Measurements from ENCODE around the gene LPAR4.
A peak's percentile ranks its signal among the peaks of the same experiment; 100 is the strongest.
"Not testable (repeated sequence)": the region's sequence is repeated elsewhere in the genome, so short reads cannot be mapped to it uniquely, and the experiment has no call there.

Gene LPAR4, protein sequence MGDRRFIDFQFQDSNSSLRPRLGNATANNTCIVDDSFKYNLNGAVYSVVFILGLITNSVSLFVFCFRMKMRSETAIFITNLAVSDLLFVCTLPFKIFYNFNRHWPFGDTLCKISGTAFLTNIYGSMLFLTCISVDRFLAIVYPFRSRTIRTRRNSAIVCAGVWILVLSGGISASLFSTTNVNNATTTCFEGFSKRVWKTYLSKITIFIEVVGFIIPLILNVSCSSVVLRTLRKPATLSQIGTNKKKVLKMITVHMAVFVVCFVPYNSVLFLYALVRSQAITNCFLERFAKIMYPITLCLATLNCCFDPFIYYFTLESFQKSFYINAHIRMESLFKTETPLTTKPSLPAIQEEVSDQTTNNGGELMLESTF

GRCh38 chrX:78747489-78747888 lies at the start of gene LPAR4:
Gene LPAR4, plus strand, starts transcription at chrX:78747720. Its CDS starts 7,150 bp downstream, at chrX:78754870.
- DNase-seq, result no peak

- no peak for DNase-seq
These were observed 41.4 kb upstream of the LPAR4 start for GRCh38 chrX:78706071-78706470.

DNA sequence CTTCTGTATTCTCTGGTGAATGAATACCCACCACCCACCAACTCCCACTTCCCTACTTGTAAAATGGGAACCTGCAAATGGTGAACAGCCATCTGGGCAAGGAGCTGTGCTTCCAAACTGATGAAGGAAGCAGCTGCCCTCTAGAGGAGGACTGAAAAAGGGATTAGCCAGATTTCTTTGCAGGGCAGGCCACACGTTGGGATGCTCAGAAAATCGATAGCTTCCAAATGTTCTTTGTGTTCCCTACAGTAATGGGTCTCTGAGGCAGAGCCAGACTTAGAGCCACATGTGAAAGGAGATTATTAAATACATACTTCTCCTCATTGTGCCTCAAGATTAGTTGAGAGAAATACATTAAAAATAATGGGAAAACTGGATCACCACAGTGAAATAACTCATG lies 39.3 kb upstream of the LPAR4 start:
- DNase-seq, result peak; percentile 13

- no peak for DNase-seq
These were observed 38.7 kb upstream of the LPAR4 start for GRCh38 chrX:78708816-78709215.

GRCh38 chrX:78710171-78710570 lies 37.3 kb upstream of the LPAR4 start:
- DNase-seq, result no peak

DNA sequence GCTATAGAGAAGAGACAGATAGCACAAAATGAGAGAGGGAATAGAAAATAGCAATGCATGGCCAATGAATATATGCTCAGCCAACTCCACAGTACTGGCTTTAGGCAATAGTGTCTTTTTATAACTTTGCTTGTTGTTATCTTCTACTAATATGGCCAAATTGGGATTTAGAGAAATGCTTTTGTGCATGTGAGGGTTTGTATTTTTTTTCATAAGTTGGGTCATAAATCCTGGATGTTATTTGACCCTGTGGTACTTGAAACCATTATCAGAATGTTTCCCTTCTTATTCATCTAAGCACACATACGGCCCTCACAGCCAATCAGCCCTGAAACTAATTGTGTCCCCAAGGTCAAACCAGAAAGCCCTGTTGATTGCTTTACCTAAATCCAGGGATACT lies 35.2 kb upstream of the LPAR4 start:
- no peak for DNase-seq

DNA sequence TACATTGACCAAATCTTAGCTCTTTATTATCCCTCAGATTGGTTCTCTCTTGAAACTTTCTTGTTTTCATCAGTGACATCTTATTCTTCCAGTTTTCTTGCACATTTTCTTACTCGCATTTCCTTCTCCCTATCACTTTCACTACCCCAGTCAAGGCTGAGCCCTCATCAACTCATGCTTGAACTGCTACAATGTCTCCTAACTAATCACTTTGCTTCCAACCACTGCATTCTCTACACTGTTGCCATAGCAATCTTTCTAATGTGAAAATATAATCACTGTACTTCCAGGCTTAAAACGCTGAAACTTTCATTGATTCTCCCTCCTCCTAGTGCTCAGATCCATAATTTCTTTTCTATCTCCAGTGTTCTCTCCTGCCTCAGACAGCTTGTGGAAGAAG lies 22.2 kb upstream of the LPAR4 start:
- DNase-seq, result no peak

DNA sequence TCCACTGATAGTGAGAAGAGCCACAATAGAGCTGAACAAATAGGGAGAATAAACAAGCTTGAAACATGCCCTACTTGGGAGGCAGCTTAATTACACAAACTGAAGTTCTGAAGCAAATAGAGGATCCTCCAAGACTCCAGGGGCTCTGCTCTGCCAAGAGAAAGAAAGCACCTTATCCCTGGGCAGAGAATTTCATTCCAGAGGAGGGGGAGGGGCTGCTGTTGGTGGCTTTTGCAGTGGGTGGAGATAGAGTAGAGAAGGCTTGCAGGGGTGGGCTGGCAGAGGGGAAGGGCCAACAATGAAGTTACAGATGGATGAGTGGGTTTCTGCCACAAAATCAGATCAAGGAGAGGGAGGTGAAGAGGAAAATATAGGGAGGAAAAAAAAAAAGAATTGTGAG lies 1.0 kb upstream of the LPAR4 start:
- no peak for DNase-seq

DNA sequence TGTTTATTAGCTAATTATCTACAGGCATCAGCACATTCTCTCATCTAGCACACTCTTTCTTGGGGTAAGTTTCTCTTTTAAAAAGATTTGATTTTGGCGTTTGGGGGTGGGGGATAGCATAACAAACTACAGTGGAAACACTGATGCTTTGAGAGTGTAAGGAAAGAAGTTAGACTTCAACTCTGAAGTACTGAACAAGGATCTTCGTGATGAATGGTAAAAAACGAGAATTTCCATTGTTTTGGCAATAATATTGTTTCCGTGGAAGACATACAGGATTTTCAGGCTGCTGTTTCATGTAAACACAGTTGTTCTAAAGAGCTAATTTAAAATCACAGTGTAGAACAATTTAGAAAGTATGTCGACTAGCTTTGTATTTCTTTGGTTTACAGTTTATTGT lies 451 bp downstream of the LPAR4 start:
- DNase-seq, result no peak

- no peak for DNase-seq
These were observed 1.3 kb downstream of the LPAR4 start for GRCh38 chrX:78748846-78749245.

GRCh38 chrX:78753571-78753970 lies 6.1 kb downstream of the LPAR4 start:
- no peak for DNase-seq

GRCh38 chrX:78754917-78755316 lies 7.4 kb downstream of the LPAR4 start:
- no peak for DNase-seq

DNA sequence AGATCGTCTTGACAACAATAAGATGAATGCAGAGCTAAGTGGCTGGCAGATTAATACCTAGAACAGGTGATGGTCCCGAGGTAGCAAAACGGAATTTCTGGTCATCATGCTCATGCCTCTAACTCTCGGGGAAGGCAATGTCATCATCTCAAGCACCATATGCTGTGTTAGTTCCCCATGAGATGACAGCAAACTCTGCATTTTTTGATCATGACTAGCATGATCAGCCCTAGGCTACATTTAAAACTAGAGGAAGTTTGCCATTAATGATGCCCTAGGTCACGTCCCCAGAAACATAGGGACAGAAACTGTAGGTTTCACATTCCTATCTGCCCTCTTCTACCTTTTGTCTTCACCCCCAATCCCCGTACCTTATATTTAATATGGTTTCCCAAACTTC lies 11.6 kb downstream of the LPAR4 start:
- DNase-seq, result no peak

GRCh38 chrX:78769101-78769755 lies 21.7 kb downstream of the LPAR4 start:
- DNase-seq, result peak; percentile 25

- no peak for DNase-seq
These were observed 22.4 kb downstream of the LPAR4 start for GRCh38 chrX:78769946-78770345.

GRCh38 chrX:78796916-78797315 lies 49.4 kb downstream of the LPAR4 start:
- DNase-seq, result no peak

DNA sequence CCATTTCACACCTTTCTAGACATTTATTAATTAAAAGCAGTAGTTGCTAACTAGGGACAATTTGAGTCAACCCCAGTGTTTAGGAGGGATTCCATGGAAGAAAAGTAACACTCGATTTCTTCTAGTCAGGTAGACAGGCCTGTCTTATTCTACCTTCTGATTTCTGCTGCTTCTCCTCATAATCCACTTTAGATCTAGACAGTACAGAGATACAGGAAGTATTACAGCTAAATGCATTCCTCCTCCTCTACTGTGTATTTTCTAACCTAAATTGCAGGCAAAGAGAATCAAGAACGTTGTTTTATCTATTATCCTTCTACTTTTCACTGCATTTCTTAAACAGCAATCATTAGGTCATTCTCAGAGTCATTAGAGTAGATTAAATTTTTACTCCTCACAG lies 52.6 kb downstream of the LPAR4 start:
- DNase-seq, result no peak

DNA sequence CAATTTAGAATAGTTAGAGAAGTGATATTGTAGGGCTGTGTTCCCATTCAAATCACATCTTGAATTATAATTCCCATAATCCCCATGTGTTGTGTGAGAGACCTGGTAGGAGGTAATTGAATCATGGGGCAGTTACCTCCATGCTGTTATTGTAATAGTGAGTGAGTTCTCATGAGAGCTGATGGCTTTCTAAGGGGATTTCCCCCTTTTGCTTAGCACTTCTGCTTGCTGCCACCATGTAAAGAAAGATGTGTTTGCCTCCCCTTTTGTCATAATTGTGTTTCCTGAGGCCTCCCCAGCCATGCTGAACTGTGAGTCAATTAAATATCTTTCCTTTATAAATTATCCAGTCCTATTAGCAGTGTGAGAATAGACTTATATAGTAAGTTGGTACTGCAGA lies 53.2 kb downstream of the LPAR4 start:
- DNase-seq, result no peak

DNA sequence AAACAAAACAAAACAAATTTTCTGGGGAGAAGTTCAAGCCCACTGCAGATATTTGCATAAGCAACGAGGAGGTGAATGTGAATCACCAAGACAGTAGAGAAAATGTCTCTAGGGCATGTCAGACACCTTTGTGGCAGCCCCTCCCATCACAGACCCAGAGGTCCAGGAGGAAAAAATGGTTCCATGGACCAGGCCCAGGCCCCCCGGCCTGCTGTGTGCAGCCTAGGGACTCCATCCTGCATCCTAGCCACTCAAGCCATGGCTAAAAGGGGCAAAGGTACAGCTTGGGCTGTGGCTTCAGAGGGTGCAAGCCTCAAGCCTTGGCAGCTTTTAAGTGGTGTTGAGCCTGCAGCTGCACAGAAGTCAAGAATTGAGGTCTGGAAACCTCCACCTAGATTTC lies 54.0 kb downstream of the LPAR4 start:
- DNase-seq, result no peak

- not testable (repeated sequence) for DNase-seq
These were observed 55.0 kb downstream of the LPAR4 start for GRCh38 chrX:78802526-78802925.
